Ascending aorta (tissue), 2 donors: ENCODE results near the gene ZNF362. TPM values are rescaled to one million over a fixed set of nuclear protein-coding genes. Genes with fewer than 3 reads are reported as not detected.
"Not testable (repeated sequence)": the region's sequence is repeated elsewhere in the genome, so short reads cannot be mapped to it uniquely, and the experiment has no call there.

ENCODE experiments used
- DNase-seq, 2 donors: peaks; one replicate each; pipeline ENCODE4 v3.0.0-alpha.2; 2019; ENCODE audit warnings: low spot score in 2 of 2
- H3K27ac ChIP-seq, 2 donors: fragments of 200-600 bp; sonication (generic); one replicate each; pipeline ENCODE4 v1.5.1; 2016 to 2017; ENCODE audit warnings: mild to moderate bottlenecking in 1 of 2
- H3K27me3 ChIP-seq: fragments of 200-600 bp; sonication (generic); one replicate; pipeline ENCODE4 v1.5.1; 2017
- H3K36me3 ChIP-seq, 2 donors: fragments of 200-600 bp; sonication (generic); one replicate each; pipeline ENCODE4 v1.5.1; 2016
- H3K4me1 ChIP-seq, 2 donors: fragments of 200-600 bp; sonication (generic); one replicate each; pipeline ENCODE4 v1.5.1; 2016 to 2017; ENCODE audit warnings: mild to moderate bottlenecking in 1 of 2
- H3K4me3 ChIP-seq, 2 donors: fragments of 200-600 bp; sonication (generic); one replicate each; pipeline ENCODE4 v1.5.1; 2016 to 2017; ENCODE audit warnings: mild to moderate bottlenecking in 1 of 2
- H3K9me3 ChIP-seq, 2 donors: fragments of 200-600 bp; sonication (generic); one replicate each; pipeline ENCODE4 v1.5.1; 2016
- intact Hi-C: fragments of 100-400 bp; cut with DNase I; formaldehyde crosslinking; loops from one replicate; pipeline ENCODE4 v1.15.1; 2023
- total RNA-seq: library from RNA; depleted of rRNA; stranded (reverse); fragments of >200 nt; gene quantifications from one replicate; pipeline ENCODE4 v1.1.0, GENCODE V29; 2016
- TF ChIP-seq, protein P1 (sequence below), 3 experiments: fragments of 200-600 bp in 2 of 3; fragments of 450-650 bp in 1 of 3; sonication (generic) in 2 of 3; IDR thresholded peaks; one replicate each; pipeline ENCODE4 v1.5.1; 2016 to 2019; ENCODE audit warnings: antibody characterized with exemption in 3 of 3, mild to moderate bottlenecking in 1 of 3, moderate library complexity in 1 of 3

Gene ZNF362
- total RNA-seq, 1 donor from 2014 or later = 34.4 TPM

DNA sequence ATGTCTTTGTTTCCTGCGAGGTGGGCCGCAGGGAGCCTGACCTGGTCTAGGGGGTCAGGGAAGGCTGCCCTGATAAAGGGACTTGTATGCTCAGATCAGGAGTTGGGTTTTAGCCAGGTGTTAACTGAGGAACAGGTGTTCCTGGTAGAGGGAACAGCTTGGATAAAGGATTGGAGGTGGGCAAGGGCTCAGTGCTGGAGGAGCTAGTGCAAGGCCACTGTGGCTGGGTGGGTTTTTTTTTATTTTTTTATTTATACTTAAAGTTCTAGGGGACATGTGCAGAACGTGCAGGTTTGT, 33.5 kb downstream of the ZNF362 start:
- peaks cover 0 to 23% of the 10 kb centered on the region in 2 donors for H3K4me1 ChIP-seq
- peaks cover 11 to 25% of the 10 kb centered on the region in 2 donors for H3K36me3 ChIP-seq
- H3K4me3 ChIP-seq = no peak overlapping the region
- H3K27me3 ChIP-seq = no peaks in the 10 kb centered on the region
- no peak for DNase-seq
- intact Hi-C loops = loop anchor here (10.0 kb wide), 2 partner anchors 165 to 325 kb away; no protein-coding TSS in a partner anchor
- no peaks in the 10 kb centered on the region for H3K9me3 ChIP-seq
- H3K27ac ChIP-seq = peak overlapping the region; percentile 47 to 63
- TF ChIP-seq, protein P1, sequence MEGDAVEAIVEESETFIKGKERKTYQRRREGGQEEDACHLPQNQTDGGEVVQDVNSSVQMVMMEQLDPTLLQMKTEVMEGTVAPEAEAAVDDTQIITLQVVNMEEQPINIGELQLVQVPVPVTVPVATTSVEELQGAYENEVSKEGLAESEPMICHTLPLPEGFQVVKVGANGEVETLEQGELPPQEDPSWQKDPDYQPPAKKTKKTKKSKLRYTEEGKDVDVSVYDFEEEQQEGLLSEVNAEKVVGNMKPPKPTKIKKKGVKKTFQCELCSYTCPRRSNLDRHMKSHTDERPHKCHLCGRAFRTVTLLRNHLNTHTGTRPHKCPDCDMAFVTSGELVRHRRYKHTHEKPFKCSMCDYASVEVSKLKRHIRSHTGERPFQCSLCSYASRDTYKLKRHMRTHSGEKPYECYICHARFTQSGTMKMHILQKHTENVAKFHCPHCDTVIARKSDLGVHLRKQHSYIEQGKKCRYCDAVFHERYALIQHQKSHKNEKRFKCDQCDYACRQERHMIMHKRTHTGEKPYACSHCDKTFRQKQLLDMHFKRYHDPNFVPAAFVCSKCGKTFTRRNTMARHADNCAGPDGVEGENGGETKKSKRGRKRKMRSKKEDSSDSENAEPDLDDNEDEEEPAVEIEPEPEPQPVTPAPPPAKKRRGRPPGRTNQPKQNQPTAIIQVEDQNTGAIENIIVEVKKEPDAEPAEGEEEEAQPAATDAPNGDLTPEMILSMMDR (IDR thresholded peaks at IDR 0.05) = no peak

DNA sequence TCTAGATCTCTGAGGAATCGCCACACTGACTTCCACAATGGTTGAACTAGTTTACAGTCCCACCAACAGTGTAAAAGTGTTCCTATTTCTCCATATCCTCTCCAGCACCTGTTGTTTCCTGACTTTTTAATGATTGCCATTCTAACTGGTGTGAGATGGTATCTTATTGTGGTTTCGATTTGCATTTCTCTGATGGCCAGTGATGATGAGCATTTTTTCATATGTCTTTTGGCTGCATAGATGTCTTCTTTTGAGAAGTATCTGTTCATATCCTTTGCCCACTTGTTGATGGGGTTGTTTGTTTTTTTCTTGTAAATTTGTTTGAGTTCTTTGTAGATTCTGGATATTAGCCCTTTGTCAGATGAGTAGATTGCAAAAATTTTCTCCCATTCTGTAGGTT, 34.3 kb downstream of the ZNF362 start:
- H3K27ac ChIP-seq, H3K9me3 ChIP-seq, H3K4me3 ChIP-seq, DNase-seq, H3K27me3 ChIP-seq: not testable (repeated sequence)
- H3K36me3 ChIP-seq = peaks cover 16 to 21% of the 10 kb centered on the region in 2 donors
- intact Hi-C loops = loop anchor here (10.0 kb wide), 2 partner anchors 166 to 324 kb away; no protein-coding TSS in a partner anchor
- H3K4me1 ChIP-seq = peaks cover 4 to 26% of the 10 kb centered on the region in 2 donors

DNA sequence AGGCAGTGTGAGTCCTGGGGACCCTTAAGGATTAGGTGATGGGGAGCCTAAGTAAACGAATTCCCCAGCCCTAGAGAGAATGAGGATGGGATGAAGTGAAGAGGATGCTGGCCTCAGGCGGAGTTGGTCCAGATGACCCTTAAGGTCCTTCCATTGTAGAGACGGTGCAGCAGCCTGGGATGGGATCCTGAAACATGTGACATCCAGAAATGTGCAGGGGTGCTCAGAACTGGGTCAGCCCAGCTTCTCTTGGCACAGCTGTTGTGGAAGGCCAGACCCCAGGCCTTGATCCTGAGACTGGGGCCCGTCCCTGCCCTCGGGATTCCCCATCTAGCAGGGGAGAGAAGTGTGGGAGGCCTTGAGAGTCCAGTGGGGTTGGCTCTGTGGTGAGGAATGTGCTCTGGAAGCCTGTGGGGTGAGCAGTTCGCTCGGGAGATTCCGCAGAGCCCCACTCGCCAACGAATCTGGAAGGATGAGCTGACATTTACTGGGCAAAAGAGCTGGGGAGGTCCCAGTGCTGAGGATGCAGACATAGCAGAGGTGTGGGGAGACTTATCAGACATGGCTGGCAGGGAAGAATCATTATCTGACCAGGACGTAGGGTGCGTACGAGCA, 36.5 kb downstream of the ZNF362 start:
- peak in 1 of 2 donors; percentile 58 for DNase-seq
- peaks cover 23 to 31% of the 10 kb centered on the region in 2 donors for H3K36me3 ChIP-seq
- H3K27ac ChIP-seq = peak overlapping the region; percentile 39 to 66

DNA sequence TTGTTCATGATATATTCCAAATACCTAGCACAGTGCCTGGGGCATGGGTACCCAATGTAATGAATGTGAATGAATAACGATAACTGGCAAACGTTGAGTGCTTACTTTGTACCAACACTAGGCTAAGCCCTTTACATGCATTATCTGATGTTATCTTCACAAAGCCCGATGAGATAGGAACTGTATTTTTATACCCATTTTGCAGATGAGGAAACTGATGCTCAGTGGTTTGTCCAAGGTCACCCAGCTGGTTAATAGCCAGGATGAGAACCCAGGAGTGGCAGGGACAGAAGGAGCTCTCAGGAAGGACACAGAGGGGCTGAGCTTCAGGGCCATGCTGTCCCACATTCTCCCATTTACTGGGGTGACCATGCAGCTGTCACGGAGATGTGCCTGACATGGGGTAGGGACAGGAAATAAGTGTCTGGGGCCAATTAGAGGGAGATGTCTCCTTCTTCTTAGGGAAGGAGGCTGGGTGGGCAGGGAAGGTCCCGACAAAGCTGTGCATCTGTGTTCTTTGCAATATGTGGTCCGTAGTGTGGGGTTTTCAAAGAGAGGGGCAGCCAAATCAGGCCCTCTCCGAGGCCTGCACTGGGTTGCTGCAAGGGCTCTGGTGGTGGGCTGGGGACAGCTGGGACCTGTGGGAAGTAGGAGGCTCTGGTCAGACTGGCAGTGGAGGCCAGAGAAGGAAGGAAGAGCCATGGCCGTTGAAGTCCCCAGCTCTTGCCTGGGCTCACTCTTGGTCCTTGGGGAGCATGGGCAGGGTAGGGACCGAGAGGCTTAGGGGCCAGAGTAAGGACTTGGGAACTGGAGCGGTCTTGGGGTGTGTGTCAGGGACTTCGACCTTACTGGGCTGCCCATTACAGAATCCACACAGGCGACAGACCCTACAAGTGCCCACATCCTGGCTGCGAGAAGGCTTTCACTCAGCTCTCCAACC, 38.0 kb downstream of the ZNF362 start:
- TF ChIP-seq, protein P1 (IDR thresholded peaks at IDR 0.05) = no peak
- no peak overlapping the region for H3K4me3 ChIP-seq
- H3K27me3 ChIP-seq = no peaks in the 10 kb centered on the region
- DNase-seq = peak in 1 of 2 donors; percentile 37
- H3K9me3 ChIP-seq = no peaks in the 10 kb centered on the region
- peak overlapping the region; percentile 44 to 54 for H3K27ac ChIP-seq
- H3K4me1 ChIP-seq = peaks cover 4 to 15% of the 10 kb centered on the region in 2 donors
- H3K36me3 ChIP-seq = peaks cover 27 to 39% of the 10 kb centered on the region in 2 donors
- intact Hi-C loops = loop anchor here (1.0 to 10.0 kb wide), 7 partner anchors 37 to 320 kb away; partner anchors contain the start of genes PHC2 and ZNF362

More for the DNA sequence above, 36.5 kb downstream of the ZNF362 start:
- Histone ChIP-seq H3K27me3 (no peaks in the 10 kb centered on the region), H3K4me1 (peaks cover 4 to 21% of the 10 kb centered on the region in 2 donors), H3K9me3 (no peaks in the 10 kb centered on the region), H3K4me3 (no peak overlapping the region)
- intact Hi-C loops = loop anchor here (10.0 kb wide), 2 partner anchors 168 to 322 kb away; no protein-coding TSS in a partner anchor
- TF ChIP-seq, protein P1 (IDR thresholded peaks at IDR 0.05) = no peak

DNA sequence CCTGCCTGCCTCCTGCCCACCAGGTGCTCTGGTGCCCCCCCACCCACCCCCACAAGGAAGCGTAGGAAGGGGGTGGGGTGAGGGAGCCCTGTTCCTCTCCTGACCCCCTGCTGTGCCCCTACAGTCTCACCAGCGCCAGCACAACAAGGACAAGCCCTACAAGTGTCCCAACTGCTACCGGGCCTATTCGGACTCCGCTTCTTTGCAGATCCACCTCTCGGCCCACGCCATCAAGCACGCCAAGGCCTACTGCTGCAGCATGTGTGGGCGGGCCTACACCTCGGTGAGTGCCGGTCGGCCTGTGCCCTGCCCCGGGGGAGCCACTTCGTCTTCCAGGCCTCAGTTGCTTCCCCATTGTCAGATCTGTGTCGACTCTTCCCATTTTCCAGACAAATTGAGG, 38.7 kb downstream of the ZNF362 start:
- intact Hi-C loops = loop anchor here (1.0 to 10.0 kb wide), 7 partner anchors 38 to 320 kb away; partner anchors contain the start of genes PHC2 and ZNF362
- no peak for DNase-seq
- peaks cover 33 to 46% of the 10 kb centered on the region in 2 donors for H3K36me3 ChIP-seq

More for the DNA sequence above, 38.7 kb downstream of the ZNF362 start:
- no peak overlapping the region for H3K4me3 ChIP-seq
- H3K9me3 ChIP-seq = no peaks in the 10 kb centered on the region
- H3K27ac ChIP-seq = peak overlapping the region; percentile 44 to 54
- TF ChIP-seq, protein P1 (IDR thresholded peaks at IDR 0.05) = no peak
- H3K27me3 ChIP-seq = no peaks in the 10 kb centered on the region
- peaks cover 4 to 12% of the 10 kb centered on the region in 2 donors for H3K4me1 ChIP-seq
